Measurements from ENCODE around the gene FRAT2. TPM values are rescaled to one million over a fixed set of nuclear protein-coding genes. Genes with fewer than 3 reads are reported as not detected.

FRAT2 gene
- total RNA-seq, 6 donors from 2014 or later, result 19.0 to 33.3 (median 29.5) TPM

DNA sequence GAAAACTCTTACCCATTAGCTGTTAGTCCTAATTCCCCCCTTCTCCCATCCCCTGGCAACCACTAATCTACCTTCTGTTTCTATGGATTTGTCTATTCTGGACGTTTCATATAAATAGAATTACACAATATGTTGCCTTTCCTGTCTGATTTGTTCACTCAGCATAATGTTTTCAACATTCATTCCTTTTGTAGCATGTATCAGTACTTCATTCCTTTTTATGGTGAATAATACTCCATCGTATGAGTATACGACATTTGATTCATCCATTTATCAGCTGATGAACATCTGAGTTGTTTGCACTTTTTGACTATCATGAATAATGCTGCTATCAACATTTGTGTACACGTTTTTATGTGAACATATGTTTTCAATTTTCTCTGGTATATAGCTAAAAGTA lies 19.9 kb downstream of the FRAT2 start:
- no peaks in the 10 kb centered on the region for H3K27me3 ChIP-seq
- peaks cover 0 to 8% (median 5%) of the 10 kb centered on the region in 4 donors for H3K4me1 ChIP-seq
- H3K9me3 ChIP-seq, result no peaks in the 10 kb centered on the region
- H3K27ac ChIP-seq, result no peak overlapping the region
- H3K36me3 ChIP-seq, result no peaks in the 10 kb centered on the region
- no peak overlapping the region for H3K4me3 ChIP-seq
- 56 to 64% methylated on average over 4 of the region's 4 CpGs for WGBS, 2 donors
- ATAC-seq (ENCODE audit: low FRiP score in 2 of 2) (no peak), DNase-seq (no peak)
- TF ChIP-seq POLR2A (IDR thresholded peaks at IDR 0.05), result no peak
- TF ChIP-seq, protein P1, sequence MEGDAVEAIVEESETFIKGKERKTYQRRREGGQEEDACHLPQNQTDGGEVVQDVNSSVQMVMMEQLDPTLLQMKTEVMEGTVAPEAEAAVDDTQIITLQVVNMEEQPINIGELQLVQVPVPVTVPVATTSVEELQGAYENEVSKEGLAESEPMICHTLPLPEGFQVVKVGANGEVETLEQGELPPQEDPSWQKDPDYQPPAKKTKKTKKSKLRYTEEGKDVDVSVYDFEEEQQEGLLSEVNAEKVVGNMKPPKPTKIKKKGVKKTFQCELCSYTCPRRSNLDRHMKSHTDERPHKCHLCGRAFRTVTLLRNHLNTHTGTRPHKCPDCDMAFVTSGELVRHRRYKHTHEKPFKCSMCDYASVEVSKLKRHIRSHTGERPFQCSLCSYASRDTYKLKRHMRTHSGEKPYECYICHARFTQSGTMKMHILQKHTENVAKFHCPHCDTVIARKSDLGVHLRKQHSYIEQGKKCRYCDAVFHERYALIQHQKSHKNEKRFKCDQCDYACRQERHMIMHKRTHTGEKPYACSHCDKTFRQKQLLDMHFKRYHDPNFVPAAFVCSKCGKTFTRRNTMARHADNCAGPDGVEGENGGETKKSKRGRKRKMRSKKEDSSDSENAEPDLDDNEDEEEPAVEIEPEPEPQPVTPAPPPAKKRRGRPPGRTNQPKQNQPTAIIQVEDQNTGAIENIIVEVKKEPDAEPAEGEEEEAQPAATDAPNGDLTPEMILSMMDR (IDR thresholded peaks at IDR 0.05), result no peak
- no peak for TF ChIP-seq POLR2AphosphoS5 (IDR thresholded peaks at IDR 0.05)
- no peak for TF ChIP-seq EP300 (IDR thresholded peaks at IDR 0.05)

DNA sequence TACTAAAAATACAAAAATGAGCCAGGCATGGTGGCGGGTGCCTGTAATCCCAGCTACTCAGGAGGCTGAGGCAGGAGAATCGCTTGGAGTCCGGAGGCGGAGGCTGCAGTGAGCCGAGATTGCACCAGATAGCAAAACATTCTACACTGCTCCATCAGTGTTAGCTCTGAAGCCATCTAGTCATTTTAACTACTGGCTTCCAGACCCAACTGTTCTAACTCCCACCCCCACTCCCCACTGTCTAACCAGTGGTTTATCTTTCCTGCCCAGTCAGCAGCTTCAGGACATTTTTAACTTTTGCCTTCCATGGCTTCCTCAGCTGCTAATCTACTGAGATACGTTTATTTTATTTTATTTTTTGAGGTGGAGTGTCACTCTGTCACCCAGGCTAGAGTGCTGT lies 21.6 kb downstream of the FRAT2 start:
- Histone ChIP-seq H3K4me1 (peaks cover 0 to 4% (median 1%) of the 10 kb centered on the region in 4 donors), H3K36me3 (no peaks in the 10 kb centered on the region), H3K4me3 (no peak overlapping the region), H3K27ac (no peak overlapping the region), H3K9me3 (no peaks in the 10 kb centered on the region), H3K27me3 (no peaks in the 10 kb centered on the region)
- ATAC-seq (ENCODE audit: low FRiP score in 2 of 2) (no peak), DNase-seq (no peak)
- TF ChIP-seq POLR2AphosphoS5 (IDR thresholded peaks at IDR 0.05), result no peak
- TF ChIP-seq EP300 (IDR thresholded peaks at IDR 0.05), result no peak
- TF ChIP-seq POLR2A (IDR thresholded peaks at IDR 0.05), result no peak
- TF ChIP-seq, protein P1 (IDR thresholded peaks at IDR 0.05), result no peak
- 82 to 85% methylated on average over 6 of the region's 6 CpGs for WGBS, 2 donors

DNA sequence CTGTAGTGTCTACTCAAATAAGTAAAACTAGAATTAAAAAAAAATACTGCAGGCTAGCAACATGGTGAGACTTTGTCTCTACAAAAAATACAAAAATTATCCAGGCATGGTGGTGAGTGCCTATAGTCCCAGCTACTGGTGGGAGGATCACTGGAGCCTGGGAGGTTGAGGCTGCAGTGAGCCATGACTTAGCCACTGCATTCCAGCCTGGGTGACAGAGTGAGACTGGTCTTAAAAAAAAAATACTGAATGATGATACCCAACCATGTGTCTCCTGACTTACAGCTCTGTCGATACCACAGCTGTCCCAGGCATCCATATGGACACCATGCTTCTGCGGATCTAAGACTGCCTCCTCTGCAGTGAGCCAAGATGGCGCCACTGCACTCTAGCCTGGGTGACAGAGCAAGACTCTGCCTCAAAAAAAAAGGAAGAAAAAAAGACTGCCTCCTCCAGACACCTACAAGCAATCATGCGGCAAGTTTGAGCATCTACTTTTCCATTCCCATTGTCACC lies 23.4 kb downstream of the FRAT2 start:
- no peak for DNase-seq

DNA sequence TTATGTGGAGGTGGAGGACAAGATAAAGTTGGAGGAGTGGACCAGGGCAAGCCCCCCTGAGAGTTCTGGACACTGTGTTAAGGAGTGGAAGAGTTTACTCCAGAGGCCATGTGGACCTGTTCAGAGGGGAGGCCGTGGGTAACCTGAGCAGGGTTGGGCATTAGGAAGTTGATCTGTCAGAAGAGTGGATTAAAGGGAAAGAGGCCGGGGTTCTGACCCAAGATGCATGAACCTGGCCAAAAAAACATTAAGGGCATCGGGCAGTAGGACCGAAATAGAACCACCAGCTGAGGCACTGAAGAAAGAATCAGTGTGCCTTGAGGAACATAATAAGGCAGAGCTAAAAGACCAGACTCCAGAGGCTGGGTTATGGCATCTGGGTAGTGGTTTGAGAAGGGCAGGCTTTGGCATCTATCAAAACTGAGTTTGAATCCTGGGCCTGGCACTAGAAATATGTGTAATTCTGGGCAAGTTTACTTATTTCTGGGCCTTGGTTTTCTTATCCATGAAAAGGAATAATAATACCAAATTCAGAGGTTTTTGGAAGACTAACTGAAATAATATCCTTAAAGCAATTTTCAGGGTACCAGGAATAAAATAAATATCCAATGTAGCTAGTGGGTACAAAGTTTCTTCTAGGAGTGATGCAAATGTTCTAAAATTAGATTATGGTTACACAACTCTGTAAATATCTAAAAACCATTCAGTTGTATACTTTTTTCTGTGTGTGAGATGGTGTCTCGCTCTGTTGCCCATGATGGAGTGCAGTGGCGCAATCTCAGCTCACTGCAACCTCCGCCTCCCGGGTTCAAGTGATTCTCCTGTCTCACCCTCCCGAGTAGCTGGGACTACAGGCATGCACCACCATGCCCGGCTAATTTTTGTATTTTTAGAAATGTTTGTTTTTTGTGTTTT lies 26.4 kb downstream of the FRAT2 start:
- H3K4me3 ChIP-seq, result no peak overlapping the region
- ATAC-seq (ENCODE audit: low FRiP score in 2 of 2), result no peak
- H3K36me3 ChIP-seq, result no peaks in the 10 kb centered on the region
- TF ChIP-seq POLR2AphosphoS5 (IDR thresholded peaks at IDR 0.05) (no peak), POLR2A (IDR thresholded peaks at IDR 0.05) (no peak)
- WGBS, 2 donors, result 64 to 68% methylated on average over 10 of the region's 10 CpGs
- DNase-seq, result no peak
- H3K4me1 ChIP-seq, result no peaks in the 10 kb centered on the region
- no peak overlapping the region for H3K27ac ChIP-seq
- H3K27me3 ChIP-seq, result no peaks in the 10 kb centered on the region
- H3K9me3 ChIP-seq, result no peaks in the 10 kb centered on the region

More for the DNA sequence above, 23.4 kb downstream of the FRAT2 start:
- ATAC-seq (ENCODE audit: low FRiP score in 2 of 2), result no peak
- Histone ChIP-seq H3K27me3 (no peaks in the 10 kb centered on the region), H3K4me3 (no peak overlapping the region), H3K9me3 (no peaks in the 10 kb centered on the region), H3K36me3 (no peaks in the 10 kb centered on the region), H3K4me1 (no peaks in the 10 kb centered on the region), H3K27ac (no peak overlapping the region)
- 95 to 97% methylated on average over 4 of the region's 4 CpGs for WGBS, 2 donors
- TF ChIP-seq EP300 (IDR thresholded peaks at IDR 0.05), result no peak
- TF ChIP-seq, protein P1 (IDR thresholded peaks at IDR 0.05), result no peak
- no peak for TF ChIP-seq POLR2A (IDR thresholded peaks at IDR 0.05)
- TF ChIP-seq POLR2AphosphoS5 (IDR thresholded peaks at IDR 0.05), result no peak

DNA sequence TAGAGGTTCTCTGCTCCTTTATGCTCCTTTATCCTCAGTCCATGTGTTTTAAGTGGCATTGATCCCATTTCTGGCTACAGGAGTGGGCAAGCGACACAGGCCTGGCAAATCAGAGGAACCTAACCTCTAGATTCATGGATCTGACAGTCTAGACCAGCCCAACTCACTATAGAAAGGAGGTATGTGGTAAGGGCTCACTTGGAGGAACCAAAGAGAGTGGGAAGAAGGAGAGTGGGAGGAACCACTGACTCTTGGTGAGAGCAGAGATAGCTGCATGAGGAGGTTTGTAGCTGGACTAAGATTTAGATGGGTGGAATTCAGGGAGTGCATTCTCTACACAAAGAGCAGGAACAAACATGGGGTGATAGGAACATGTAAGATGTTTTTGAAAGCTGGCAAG lies 27.1 kb downstream of the FRAT2 start:
- DNase-seq (no peak), ATAC-seq (ENCODE audit: low FRiP score in 2 of 2) (no peak)
- WGBS, 2 donors, result 67 to 86% methylated on average over 1 of the region's 1 CpG
- H3K9me3 ChIP-seq, result no peaks in the 10 kb centered on the region
- no peak overlapping the region for H3K4me3 ChIP-seq
- H3K27me3 ChIP-seq, result no peaks in the 10 kb centered on the region
- no peaks in the 10 kb centered on the region for H3K4me1 ChIP-seq
- H3K36me3 ChIP-seq, result no peaks in the 10 kb centered on the region
- H3K27ac ChIP-seq, result no peak overlapping the region
- TF ChIP-seq, protein P1 (IDR thresholded peaks at IDR 0.05), result no peak
- TF ChIP-seq POLR2A (IDR thresholded peaks at IDR 0.05) (no peak), POLR2AphosphoS5 (IDR thresholded peaks at IDR 0.05) (no peak), EP300 (IDR thresholded peaks at IDR 0.05) (no peak)
